Esophagus muscularis mucosa (tissue), 4 donors: Measurements from ENCODE around the gene CMTM4. TPM values are rescaled to one million over a fixed set of nuclear protein-coding genes. Genes with fewer than 3 reads are reported as not detected.

Experiments used
- DNase-seq: peaks from one replicate; pipeline ENCODE4 v3.0.0-alpha.2; 2017; ENCODE audit errors: extremely low spot score
- H3K27ac ChIP-seq, 4 donors: fragments of 200-600 bp; sonication (generic); replicated peaks in 1 of 4; 1 replicate in 3 of 4; 2 replicates in 1 of 4; pipeline ENCODE4 v1.5.1; 2016 to 2019; ENCODE audit warnings: mild to moderate bottlenecking in 1 of 4
- H3K27me3 ChIP-seq, 4 donors: fragments of 200-600 bp; sonication (generic); one replicate each; pipeline versions ENCODE4 v1.5.1 to v1.6.0; 2016 to 2019
- H3K36me3 ChIP-seq, 4 donors: fragments of 200-600 bp; sonication (generic); one replicate each; pipeline ENCODE4 v1.5.1; 2016 to 2019
- H3K4me1 ChIP-seq, 4 donors: fragments of 200-600 bp; sonication (generic); one replicate each; pipeline ENCODE4 v1.5.1; 2016 to 2019
- H3K4me3 ChIP-seq, 4 donors: fragments of 200-600 bp; sonication (generic); 1 replicate in 2 of 4; 2 replicates in 2 of 4; pipeline ENCODE4 v1.5.1; 2016 to 2019; ENCODE audit warnings: mild to moderate bottlenecking in 4 of 4, moderate library complexity in 1 of 4
- H3K9me3 ChIP-seq, 4 donors: fragments of 200-600 bp; sonication (generic); 1 replicate in 3 of 4; 2 replicates in 1 of 4; pipeline ENCODE4 v1.5.1; 2016 to 2019
- CTCF ChIP-seq, 3 experiments: fragments of 200-600 bp in 2 of 3; fragments of 450-650 bp in 1 of 3; sonication (generic) in 2 of 3; IDR thresholded peaks; one replicate each; pipeline ENCODE4 v1.5.1; 2017 to 2019; ENCODE audit warnings: antibody characterized with exemption in 3 of 3, mild to moderate bottlenecking in 2 of 3, moderate library complexity in 1 of 3
- EP300 ChIP-seq: sonication (generic); formaldehyde crosslinking; IDR thresholded peaks from one replicate; pipeline ENCODE4 v1.6.1; 2017; ENCODE audit warnings: antibody characterized with exemption
- POLR2A ChIP-seq: fragments of 450-650 bp; IDR thresholded peaks from one replicate; pipeline ENCODE4 v1.6.1; 2017; ENCODE audit warnings: antibody characterized with exemption, moderate library complexity, mild to moderate bottlenecking, low read depth
- POLR2AphosphoS5 ChIP-seq, 2 donors: sonication (generic); formaldehyde crosslinking; IDR thresholded peaks; one replicate each; pipeline ENCODE4 v1.6.1; 2017; ENCODE audit warnings: antibody characterized with exemption in 2 of 2
- WGBS: methylation state at CpG from one replicate; pipeline ENCODE4 v1.1.5; 2018; 5-methylcytosine and 5-hydroxymethylcytosine counted together
- intact Hi-C: fragments of 100-400 bp; cut with DNase I; formaldehyde crosslinking; loops from one replicate; pipeline ENCODE4 v1.15.1; 2023
- total RNA-seq, 4 donors: library from RNA; depleted of rRNA; stranded (reverse); fragments of >200 nt; gene quantifications; one replicate each; pipeline versions ENCODE4 v1.1.0 to v1.2.1, GENCODE V29; 2016

Gene CMTM4
- total RNA-seq, 4 donors from 2014 or later = 9.8 to 19.8 (median 15.0) TPM

GRCh38 chr16:66695935-66696668, 441 bp downstream of the CMTM4 start:
- H3K4me1 ChIP-seq = peaks cover 17 to 30% (median 24%) of the 10 kb centered on the region in 4 donors
- intact Hi-C loops = loop anchor here (5.0 kb wide), 1 partner anchor 56 kb away; the partner anchor contains the start of gene DYNC1LI2
- no peak for TF ChIP-seq CTCF (IDR thresholded peaks at IDR 0.05)
- no peak for TF ChIP-seq POLR2A
- TF ChIP-seq POLR2AphosphoS5 (IDR thresholded peaks at IDR 0.05) = no peak
- H3K27me3 ChIP-seq = no peaks in the 10 kb centered on the region
- peak overlapping the region; percentile 57 to 75 (median 68) for H3K27ac ChIP-seq
- no CpG with 5 or more reads among the region's 91 CpGs for WGBS
- no peak for DNase-seq
- no peaks in the 10 kb centered on the region for H3K9me3 ChIP-seq
- H3K36me3 ChIP-seq = no peaks in the 10 kb centered on the region
- peak overlapping the region; percentile 67 to 93 (median 78) for H3K4me3 ChIP-seq

GRCh38 chr16:66695471-66695934, 1.0 kb downstream of the CMTM4 start:
- 60% methylated on average over 6 of the region's 8 CpGs for WGBS
- Histone ChIP-seq H3K27ac (peak overlapping the region in 3 of 4 donors; percentile 57 to 75 (median 72)), H3K9me3 (no peaks in the 10 kb centered on the region), H3K27me3 (no peaks in the 10 kb centered on the region), H3K4me3 (peak overlapping the region; percentile 67 to 93 (median 78)), H3K36me3 (no peaks in the 10 kb centered on the region), H3K4me1 (peaks cover 17 to 30% (median 24%) of the 10 kb centered on the region in 4 donors)
- no peak for TF ChIP-seq CTCF (IDR thresholded peaks at IDR 0.05)
- TF ChIP-seq POLR2A = no peak
- TF ChIP-seq POLR2AphosphoS5 (IDR thresholded peaks at IDR 0.05) = no peak
- no peak for TF ChIP-seq EP300
- no peak for DNase-seq
- intact Hi-C loops = loop anchor here (5.0 kb wide), 1 partner anchor 57 kb away; the partner anchor contains the start of gene DYNC1LI2

GRCh38 chr16:66693149-66693548, 3.4 kb downstream of the CMTM4 start:
- Histone ChIP-seq H3K36me3 (no peaks in the 10 kb centered on the region), H3K27me3 (no peaks in the 10 kb centered on the region), H3K4me1 (peaks cover 17 to 30% (median 24%) of the 10 kb centered on the region in 4 donors), H3K9me3 (no peaks in the 10 kb centered on the region), H3K4me3 (no peak overlapping the region), H3K27ac (no peak overlapping the region)
- WGBS = 92% methylated on average over 4 of the region's 4 CpGs
- no peak for DNase-seq
- TF ChIP-seq EP300 (no peak), CTCF (IDR thresholded peaks at IDR 0.05) (no peak), POLR2A (no peak), POLR2AphosphoS5 (IDR thresholded peaks at IDR 0.05) (no peak)
- intact Hi-C loops = no loop called here

- WGBS = 91% methylated on average over 6 of the region's 6 CpGs
- Histone ChIP-seq H3K27me3 (no peaks in the 10 kb centered on the region), H3K9me3 (no peaks in the 10 kb centered on the region), H3K4me3 (no peak overlapping the region), H3K27ac (no peak overlapping the region), H3K36me3 (no peaks in the 10 kb centered on the region), H3K4me1 (peaks cover 15 to 27% (median 23%) of the 10 kb centered on the region in 4 donors)
- TF ChIP-seq CTCF (IDR thresholded peaks at IDR 0.05) = no peak
- no peak for TF ChIP-seq POLR2AphosphoS5 (IDR thresholded peaks at IDR 0.05)
- TF ChIP-seq POLR2A = no peak
- no peak for TF ChIP-seq EP300
- intact Hi-C loops = no loop called here
- no peak for DNase-seq
These were observed 4.2 kb downstream of the CMTM4 start for GRCh38 chr16:66692341-66692740.
